CMK (cell line): ENCODE measurements around the gene TBC1D22A.
A peak's percentile ranks its signal among the peaks of the same experiment; 100 is the strongest.

ENCODE experiments used
- DNase-seq: peaks from one replicate; pipeline ENCODE4 v3.0.0-alpha.2; 2010; ENCODE audit warnings: low read depth

The TBC1D22A gene

GRCh38 chr22:46934746-46935491 lies 172.5 kb downstream of the TBC1D22A start:
- DNase-seq: no peak

GRCh38 chr22:46935506-46936377 lies 173.3 kb downstream of the TBC1D22A start:
- DNase-seq: no peak

GRCh38 chr22:46936378-46936903 lies 174.0 kb downstream of the TBC1D22A start:
- DNase-seq: no peak

DNA sequence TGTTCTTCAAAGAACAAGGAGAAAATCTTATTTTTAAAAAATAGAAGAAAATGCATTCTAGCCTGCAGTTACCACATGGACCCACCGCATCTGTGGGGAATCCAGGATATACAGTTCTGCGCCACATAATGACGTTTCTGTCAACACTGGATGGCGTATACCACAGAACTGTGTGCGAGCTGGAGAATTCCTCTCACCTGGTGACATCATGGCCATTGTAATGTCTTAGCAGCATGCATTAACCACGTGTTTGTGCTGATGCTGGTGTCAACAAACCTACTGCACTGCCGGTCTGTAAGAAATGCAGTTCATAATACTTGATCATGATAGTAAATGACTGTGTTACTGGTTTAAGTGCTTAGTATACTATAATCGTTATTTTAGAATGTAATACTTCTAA lies 174.7 kb downstream of the TBC1D22A start:
- no peak for DNase-seq

- no peak for DNase-seq
Observed at GRCh38 chr22:46937939-46938338, 175.5 kb downstream of the TBC1D22A start.

DNA sequence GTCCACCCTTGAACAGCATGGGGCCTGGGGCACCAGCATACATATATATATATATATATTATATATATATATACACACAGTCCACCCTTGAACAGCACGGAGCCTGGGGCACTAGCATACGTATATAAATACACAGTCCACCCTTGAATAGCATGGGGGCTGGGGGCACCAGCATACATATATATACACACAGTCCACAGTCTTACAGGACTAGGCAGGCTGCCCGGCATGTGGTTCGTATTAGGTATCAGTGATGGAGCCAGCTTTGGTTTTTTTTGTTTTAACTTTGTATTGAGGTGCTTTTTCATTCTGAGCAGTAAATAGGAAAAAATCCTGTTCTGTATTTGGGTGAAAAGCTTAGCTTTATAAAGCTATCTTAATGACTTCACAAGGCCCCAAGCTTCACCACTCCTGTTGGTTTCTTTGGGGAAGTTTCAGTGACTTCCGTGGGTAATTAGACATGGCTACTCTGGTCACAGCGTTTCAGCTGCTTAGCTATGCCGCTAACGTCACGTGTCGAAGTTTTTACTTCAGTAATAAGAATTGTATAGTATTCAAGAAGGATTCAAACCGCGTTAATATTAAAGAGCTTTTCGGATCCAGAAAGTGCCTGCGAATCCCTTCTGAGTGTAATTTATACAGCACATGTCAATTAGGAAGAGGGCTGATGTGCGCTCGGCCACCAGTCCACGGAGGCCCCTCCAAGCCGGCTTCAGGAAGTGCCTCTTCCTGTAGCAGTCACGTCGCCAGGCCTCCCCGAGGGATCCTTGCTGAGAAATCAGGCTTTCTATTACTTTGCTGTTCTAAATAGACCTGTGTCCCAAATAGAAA lies 179.7 kb downstream of the TBC1D22A start:
- DNase-seq: peak; percentile 36

DNA sequence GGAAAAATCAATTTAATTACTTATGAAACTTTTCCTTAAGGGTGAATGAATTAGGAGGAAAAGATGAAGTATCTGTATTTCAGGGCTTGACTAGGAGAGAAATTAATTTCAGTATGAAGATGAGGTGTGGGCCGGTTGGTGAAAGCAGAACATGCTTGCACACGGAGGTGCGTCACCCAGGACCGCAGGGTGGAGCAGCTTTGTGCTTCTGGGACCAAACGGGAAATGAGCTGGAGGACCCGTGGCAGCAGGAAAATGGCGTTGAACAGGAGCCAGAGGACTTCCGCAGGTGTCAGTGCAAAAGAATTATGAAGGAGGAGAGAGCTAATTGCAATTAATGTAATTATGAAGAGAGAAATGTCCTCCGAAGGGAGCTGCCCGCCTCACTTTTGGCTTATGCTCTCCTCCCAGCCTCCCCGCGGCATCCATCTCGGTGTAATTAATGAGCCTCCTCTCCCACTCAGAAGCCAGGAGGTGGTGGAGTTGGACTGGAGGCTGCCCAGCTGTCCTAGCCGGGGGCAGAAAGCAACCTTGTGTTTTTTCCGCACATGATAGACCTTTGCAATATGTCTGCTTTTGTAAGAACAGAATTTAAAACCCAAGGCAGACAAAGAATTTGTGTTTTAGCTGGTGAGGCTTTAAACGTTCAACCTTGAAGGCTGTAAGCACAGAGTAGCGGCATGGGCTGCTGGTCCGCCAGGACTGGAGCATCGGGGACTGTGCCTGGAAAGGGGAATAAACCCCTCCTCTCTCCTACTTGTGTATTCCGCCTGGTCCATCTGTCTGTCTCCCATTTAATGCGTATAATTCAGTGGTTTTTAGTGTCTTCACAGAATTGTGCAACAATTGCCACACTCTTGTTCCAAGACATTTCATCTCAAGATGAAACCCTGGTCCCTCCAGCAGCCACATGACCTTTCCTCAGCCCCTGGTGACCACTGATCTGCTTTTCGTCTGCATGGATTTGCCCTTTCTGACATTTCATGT lies 180.6 kb downstream of the TBC1D22A start:
- no peak for DNase-seq

- DNase-seq: no peak
Observed at GRCh38 chr22:46945481-46945880, 183.0 kb downstream of the TBC1D22A start.

GRCh38 chr22:46946383-46946962 lies 184.0 kb downstream of the TBC1D22A start:
- no peak for DNase-seq

GRCh38 chr22:46947516-46948257 lies 185.2 kb downstream of the TBC1D22A start:
- no peak for DNase-seq

- no peak for DNase-seq
Observed at GRCh38 chr22:46948411-46949144, 186.1 kb downstream of the TBC1D22A start.

GRCh38 chr22:46951350-46951749 lies 188.9 kb downstream of the TBC1D22A start:
- no peak for DNase-seq

- DNase-seq: no peak
Observed at GRCh38 chr22:46951973-46952372, 189.5 kb downstream of the TBC1D22A start.

DNA sequence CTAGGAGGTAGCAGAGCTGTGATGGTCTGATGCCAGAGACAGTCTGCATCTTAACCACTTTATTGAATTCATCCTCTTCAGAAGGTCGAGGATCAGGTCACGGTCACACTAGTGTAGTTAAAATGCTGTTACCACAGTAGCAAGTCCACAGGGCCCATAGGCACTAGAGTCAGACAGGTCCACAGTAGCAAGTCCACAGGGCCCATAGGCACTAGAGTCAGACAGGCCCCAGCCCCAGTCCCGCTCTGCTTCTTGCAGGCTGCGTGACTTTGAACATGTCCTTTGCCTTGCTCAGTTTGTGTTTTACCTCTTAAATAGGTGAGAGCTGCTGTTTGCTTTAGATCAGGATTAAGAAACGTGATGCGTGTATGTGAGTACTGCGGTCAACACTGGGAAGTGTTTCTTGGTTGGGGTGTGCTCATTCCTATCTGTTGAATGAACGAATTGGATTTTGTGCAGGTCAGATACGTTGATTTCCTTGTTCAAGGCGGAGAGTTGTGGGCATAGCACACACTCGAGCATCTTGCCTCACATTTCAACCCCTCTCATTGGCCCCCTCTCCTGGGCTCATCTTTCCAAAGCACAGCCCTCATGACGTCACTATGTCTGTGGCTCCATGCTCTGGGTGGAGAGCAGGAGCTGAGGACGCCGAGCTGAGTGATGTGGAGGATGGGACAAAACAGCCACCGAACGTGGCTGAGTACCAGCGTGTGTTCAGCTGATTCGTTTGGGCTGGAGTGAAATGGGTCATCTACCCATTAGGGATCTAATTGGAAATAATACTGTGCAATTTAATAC lies 191.7 kb downstream of the TBC1D22A start:
- DNase-seq: no peak

GRCh38 chr22:46954781-46955180 lies 192.3 kb downstream of the TBC1D22A start:
- no peak for DNase-seq

DNA sequence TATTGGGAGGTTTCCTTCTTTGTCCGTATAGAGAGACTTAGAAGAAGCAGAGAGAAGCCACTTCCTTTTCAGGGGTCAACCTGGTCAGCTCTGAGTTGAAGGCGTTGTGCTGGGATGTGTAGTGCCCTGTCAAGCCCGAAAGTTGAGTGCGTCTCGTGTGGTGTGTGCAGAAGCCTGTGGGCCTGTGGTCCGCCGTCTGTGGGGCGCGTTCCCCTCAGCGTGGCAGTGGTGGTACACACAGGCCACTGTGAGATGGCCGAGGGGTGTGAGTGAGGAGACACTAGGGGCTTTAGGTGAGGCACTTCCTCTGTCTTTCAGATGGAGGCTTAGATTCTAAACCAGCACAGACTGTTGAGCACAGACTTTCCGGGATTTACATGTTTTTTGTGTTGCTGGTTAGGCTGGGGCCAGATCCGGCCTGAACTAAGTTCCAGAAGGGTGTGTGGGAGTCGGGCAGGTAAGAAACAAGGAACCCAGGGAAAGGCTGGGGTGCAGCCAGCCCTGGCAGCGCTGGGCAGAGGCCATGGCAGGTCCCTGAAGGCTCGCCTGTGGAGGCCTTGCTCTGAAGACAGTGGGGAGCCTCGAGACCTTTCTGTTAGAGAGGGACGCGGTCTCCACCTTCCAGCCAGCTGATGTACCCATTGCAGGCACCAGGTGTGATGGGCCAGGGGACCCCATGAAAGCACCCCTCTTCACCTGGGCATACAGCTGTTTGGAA lies 194.2 kb downstream of the TBC1D22A start:
- DNase-seq: no peak

- no peak for DNase-seq
Observed at GRCh38 chr22:46957521-46957920, 195.1 kb downstream of the TBC1D22A start.

GRCh38 chr22:46958191-46958590 lies 195.7 kb downstream of the TBC1D22A start:
- no peak for DNase-seq
